HG03457 (cell line): ENCODE measurements around the gene C2orf78.
"Not testable (repeated sequence)": the region's sequence is repeated elsewhere in the genome, so short reads cannot be mapped to it uniquely, and the experiment has no call there.

Source experiments
- ATAC-seq: cut with Tn5 transposase; IDR thresholded peaks from one replicate; pipeline ENCODE4 v1.9.1; 2021; ENCODE audit warnings: moderate number of reproducible peaks; ENCODE audit not compliant: unreplicated experiment

C2orf78 gene

DNA sequence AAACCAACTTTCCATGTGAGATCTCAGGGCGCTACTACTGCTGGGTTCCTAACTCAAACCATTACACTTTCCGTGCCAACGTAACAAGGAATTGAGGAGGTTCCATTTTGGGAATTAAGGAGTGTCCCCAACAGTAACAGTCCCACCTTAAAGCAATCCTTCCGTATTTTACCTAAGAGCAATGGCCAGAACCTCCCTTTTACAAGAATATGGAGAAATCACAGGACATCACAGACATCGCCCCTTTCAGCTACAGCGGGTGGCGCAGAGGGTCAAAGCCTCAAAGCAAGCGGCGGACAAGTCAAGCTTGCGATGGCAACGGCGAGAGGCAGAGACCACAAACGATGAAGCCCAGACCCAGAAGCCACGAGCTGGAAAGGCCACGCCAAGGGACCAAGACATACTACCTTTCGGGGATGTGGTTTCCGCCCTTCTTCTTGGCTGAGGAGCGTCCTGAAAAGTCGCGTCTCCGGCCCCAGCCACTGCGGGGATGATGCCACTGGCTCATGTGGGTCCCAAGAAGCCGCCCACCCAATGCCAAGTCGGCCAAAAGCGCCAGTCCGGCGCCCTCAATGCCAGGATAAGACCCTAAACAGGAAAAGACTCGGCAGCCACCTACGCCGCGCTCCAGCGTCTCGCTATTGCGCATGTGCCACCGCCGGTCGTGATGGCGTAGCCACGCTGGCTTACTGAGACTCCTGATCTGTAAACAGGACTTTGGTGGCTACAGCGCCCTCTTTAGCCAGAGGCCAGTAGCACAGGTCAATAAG is 4.3 kb upstream of the C2orf78 start, which contains the start of gene DUSP11:
Gene DUSP11 (minus strand): TSS at position 637 of the 770 bp plus-strand sequence. CDS start 129 bp downstream, at position 508.
- ATAC-seq: peak; percentile 95

DNA sequence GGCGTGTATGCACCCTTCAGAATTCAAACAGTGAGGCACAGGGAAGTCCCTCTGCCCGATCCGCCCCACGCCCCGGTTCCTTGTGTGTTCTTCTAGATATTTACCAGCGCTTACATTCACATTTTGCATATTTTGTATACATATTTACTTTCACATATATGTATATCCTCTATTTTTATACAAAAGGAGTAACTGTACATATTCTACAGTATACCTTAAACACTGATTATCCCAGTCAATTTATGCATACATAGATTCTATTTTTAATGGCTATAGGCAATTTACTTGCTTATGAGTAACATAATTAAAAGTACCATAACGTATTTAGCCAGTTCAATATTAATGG is 3.8 kb upstream of the C2orf78 start:
- no peak for ATAC-seq

DNA sequence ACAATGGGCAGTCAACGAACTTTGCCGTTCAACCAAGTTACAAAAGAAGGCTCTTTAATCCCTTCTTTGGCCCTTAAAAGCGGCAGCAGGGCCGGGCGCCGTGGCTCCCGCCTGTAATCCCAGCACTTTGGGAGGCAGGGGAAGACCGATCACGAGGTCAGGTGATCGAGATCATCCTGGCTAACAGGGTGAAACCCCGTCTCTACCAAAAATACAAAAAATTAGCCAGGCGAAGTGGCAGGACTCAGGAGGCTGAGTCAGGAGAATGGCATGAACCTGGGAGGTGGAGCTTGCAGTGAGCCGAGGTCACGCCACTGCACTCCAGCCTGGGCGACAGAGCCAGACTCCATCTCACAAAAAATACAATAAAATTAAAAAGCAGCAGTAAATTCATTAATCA is 581 bp upstream of the C2orf78 start:
- not testable (repeated sequence) for ATAC-seq

DNA sequence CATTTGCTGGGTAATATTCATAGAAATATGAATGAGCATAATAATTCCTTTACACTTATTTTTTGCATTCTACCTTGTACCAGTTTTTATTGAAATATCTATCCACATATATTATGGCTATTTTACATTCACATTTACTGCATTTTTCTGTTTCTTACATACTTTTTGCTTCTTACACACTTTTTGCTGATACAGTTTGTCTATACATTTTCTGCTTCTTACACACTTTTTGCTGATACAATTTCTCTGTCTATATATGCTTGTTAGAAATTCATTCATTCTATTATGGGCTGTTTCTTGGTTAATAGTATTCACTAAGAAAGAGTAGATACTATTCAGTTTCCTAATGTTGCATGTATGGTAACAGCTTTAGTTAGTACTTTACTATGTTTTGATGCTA is 27.9 kb downstream of the C2orf78 start:
- ATAC-seq: no peak

DNA sequence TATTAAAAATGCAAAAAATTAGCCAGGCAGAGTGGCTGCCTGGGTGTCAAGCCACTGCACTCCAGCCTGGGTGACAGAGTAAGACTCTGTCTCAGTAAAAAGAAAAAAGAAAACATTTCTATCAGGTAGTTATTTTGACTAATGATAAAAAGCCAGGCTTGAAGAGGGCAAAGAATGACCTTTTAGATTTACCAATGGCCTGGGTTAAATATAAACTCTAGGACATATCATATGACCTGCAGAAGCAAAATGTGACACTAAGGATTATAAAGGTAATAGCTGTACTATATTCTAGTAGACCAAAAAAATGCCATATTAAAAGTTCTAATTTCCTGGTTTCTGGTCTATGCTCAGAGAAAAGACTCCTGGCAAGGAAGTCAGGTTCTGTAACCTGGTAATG is 28.7 kb downstream of the C2orf78 start:
- ATAC-seq: no peak

DNA sequence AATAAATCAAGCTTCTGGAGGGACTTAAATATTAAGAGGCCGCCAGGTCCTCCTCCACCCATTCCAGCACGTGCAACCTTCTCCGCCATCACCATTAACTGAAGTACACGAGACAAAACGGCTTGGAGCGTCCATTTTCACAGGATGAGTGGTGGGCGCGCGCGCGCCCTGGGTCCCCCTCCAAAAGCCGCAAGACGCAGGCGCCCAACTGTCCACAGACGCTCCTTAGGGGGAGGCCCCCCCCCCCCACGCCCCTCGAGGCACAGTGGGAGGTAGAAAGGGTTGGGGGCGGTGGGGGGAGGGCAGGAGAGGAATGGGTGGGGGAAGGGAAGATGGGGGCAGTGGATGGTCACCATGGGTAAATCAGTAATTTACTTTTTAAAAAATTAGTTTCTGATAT is 34.3 kb downstream of the C2orf78 start:
- no peak for ATAC-seq

DNA sequence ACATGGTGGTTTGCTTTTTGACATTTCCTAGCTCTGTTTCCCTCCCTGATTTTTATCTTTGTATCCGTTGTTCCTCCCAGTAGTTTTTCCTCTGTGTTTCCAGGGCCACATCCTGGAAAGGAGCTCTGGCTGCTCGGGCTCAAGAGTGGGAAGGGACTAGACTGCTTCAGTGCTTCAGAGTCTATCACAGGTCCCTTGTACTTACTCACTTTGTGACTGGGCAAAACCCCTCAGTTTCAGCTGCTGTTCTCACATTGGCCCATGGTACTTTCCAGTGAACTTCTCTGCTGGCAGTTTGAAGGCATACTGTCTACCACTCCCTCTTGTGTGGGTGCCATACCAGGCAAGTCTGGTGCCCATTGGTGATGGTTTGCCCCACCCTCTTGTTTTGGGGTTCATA is 37.2 kb downstream of the C2orf78 start:
- ATAC-seq: peak; percentile 45

DNA sequence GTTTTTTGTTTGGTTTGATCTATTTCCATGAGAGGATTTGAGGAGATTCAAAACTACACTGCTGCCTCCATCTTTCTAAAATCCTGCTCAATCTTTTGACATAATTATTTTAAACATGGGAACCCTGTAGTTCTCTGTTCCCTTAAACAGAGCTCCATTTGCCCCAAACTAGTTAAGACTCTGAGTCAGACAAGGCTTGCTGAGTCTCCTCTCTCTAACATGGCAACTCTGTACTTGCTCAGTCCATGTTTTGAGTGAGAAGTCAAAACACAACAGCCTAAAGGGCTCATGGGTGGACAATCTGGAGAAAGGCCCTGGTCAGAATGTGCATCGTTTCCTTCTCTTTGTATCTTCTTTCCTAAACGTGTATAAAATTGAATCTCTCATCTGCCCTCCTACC is 37.7 kb downstream of the C2orf78 start:
- ATAC-seq: no peak

DNA sequence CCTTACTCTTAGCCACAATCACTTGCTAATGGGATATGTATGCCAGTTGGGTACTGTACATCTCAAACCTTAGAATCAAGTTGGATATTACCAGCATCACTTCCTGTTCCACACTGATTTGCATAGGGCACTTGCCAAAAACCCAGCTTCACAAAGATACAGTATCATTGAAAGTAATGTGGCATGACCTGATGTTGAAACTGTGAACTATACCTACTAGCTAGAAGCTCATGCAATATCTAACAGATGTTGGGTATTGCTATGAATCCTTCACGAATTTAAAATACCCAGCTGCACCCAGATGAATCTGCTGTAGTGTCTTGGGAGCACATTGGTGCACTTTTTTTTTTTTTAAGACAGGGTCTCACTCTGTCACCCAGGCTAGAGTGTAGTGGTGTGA is 38.3 kb downstream of the C2orf78 start:
- peak; percentile 64 for ATAC-seq

DNA sequence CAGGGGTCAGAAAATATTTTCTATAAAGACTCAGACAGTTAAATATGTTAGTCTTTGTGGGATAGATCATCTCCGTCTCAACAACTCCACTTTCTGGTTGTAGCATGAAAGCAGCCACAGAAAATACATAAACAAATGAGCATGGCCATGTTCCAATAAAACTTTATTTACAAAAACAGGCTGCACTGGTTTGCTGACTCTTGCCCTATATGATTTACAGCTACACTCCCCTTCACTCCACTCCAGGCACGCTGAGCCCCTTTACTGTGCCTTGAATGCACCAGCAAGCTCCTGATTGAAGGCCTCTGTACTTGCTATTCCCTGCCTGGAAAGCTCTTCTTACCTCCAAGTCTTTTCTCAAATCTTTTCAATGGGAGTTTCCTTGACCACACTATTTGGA is 39.0 kb downstream of the C2orf78 start:
- no peak for ATAC-seq

DNA sequence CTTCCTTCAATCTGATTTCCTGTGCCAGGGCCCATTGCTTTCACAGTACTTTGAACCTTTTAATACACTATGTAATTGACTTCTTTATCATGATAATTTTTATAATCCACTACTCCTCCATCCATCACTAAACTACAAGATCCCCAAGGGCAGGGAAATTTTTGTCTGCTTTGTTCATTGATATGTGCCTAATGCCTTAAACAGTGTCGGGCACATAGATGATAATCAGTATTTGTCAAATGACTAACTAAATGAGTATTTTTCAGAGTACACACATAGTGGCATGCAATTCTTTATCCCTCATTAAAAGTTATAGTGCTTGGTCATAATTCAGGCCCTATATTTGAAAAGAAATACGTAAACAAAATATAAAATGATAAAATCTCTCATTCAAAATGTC is 39.4 kb downstream of the C2orf78 start:
- ATAC-seq: no peak

DNA sequence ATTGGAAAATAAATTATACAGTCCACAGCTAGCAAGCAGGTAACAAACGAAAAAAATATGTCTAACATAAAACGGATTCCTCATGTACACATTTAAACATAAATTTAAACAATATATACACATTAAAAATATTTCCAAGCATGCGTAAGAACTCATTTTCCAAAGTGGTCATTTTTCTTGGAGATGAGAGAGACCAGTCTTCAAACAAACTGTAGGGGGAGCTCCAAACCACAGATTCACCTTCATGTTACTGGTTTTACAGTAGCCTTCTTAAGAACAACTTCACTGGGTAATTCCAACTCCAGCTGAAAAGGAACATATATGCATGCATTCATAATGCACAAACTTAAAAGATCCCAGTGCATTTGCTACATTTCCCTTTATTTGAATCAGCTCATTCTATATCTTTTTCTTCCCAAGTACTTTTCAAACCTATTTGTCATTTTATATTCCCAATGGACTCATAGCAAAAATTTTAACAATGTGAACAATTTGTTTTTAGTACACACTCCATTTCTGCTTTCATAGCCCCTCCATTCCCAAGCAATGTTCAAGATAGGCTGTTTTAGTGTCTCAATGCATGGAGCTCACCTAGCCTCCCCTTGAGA is 40.0 kb downstream of the C2orf78 start:
- ATAC-seq: no peak

DNA sequence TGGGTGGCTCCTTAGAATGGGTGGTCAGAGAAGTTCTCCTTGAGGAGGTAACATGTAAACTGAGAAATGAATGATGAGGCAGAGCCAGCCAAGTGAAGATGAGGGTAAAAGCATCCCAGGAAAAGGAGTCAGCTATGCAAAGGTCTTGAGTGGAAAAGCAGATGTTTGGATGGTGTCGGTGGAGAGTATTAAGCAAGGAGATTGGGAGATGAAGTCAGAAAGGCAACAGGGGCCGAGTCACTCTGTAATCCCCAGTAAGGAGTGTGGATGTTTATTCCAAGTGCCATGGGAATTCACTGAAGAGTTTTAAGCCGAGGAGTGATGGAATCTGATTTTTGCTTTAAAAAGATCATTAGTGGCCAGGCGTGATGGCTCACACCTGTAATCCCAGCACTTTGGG is 41.4 kb downstream of the C2orf78 start:
- no peak for ATAC-seq

DNA sequence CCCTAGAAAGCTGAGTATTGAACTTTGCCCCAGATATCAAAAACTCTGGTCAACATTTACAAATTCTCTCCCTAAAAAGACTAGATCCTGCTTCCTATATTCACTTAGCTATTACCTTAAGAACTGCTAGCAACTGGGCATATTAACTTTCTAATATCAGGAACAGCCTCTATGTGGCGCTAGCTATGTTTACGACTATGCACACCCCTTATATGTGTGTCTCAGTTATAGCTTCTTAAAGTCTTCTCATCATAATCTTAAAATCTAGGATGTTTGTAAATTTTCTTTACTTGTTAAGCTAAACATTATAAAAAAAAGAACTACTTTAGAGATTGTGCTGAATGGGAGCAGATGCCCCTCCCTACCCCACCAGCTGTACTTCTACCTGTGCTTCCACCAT is 43.0 kb downstream of the C2orf78 start:
- no peak for ATAC-seq

DNA sequence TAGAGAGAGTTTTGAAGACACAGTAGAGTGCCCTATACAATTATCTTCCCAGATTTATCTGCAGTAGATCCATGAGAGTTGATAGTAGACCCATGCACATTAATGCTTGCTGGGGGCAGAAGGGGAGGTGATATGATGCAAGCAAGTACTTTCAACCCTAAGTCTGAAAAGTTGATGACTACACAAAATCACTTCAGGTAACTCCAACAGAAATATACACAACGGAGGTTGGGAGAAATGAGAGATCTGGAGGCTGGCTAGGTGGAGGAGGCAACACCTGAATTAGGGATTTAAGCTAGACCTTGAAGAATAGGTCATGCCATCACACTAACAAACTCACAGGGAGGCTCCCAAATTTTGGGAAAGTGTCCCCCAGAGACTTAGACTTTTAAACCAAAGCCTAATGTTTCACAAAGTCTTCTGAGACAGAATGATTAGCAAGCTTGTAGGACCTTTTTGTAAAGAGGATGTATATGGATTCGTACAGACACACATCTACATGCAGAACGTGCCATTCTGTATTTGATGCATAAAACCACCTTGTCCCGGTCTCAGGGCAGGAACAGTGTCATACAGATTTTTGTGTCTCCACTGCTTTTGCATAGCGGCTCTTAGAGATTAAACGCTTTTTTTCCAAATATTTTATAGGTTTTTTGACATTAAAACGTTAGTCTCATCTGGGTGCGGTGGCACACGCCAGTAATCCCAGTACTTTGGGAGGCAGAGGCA is 43.8 kb downstream of the C2orf78 start:
- no peak for ATAC-seq

DNA sequence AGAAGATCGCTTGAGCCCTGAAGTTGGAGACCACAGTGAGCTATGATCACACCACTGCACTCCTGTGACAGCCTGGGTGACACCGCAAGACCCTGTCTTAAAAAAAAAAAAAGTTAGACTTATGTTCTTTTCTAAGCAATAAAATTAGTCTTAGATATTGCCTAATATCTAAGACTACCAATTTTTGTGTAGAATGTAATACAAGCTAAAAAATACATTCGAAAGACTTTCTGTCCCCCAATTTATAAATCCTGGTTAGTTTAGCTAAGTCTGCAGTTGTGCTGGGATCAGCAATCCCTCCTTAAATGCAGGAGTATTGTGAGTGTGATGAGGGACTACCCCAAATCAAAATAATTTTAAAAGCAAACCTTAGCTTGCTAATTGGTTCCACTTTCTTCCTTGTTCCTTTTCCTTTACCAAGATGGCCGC is 44.4 kb downstream of the C2orf78 start:
- no peak for ATAC-seq

DNA sequence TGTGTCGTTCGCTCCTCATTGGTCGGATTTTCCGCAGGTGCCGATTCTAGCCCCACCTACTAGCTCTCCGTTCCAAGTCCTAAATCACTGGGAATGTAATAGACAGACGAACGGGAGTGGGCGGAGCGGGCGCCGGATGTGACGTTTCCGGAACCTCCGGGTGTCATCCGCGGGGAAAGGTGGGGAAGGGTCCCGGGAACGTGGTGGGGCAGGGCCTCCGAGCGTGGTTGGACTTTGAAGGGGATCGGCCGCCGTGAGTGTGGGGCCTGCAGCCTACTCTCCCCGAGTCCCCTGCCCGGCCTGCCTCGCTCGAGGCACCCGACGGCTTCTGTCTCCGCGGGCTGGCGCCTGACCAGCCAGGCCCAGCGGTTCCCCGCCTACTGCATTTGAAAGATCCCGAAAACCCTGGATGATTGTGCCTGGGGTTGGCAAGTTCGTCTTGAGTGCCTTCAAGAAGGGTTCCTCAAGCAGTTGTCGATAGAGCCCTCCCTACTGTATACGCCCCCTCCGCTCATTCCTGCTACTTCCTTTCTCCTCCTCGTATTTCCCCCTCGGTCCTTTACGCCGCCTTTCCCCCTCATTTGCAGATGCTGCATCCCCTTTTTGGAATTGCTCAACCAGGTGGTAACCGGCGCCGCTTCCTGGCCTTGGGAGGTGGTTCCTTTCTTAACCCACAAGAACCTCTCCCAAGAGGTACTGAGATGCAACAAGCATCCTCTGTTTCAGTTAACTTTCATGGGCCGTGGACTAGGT is 45.0 kb downstream of the C2orf78 start, which contains the start of gene STAMBP:
Gene STAMBP (plus strand): TSS at position 144 of the 753 bp plus-strand sequence. CDS start 1,896 bp downstream, outside the sequence.
- peak; percentile 57 for ATAC-seq

DNA sequence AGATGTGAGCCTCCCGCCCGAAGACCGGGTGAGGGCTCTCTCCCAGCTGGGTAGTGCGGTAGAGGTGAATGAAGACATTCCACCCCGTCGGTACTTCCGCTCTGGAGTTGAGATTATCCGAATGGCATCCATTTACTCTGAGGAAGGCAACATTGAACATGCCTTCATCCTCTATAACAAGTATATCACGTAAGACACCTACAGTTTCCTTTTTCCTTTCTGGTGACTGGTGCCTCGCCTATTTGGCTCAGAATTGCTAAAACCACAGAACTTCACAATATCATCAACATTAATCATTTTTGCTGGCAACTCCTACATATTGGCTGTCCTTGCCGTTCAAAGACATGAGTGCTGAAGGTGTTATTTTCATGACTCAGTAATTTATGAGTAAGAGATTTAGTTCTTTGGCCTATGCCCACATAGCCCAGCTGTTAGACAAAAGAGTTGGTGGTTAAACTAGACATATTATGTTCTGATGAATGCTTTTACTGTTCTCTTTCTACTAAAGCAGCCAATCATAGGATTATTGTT is 47.0 kb downstream of the C2orf78 start:
- no peak for ATAC-seq

DNA sequence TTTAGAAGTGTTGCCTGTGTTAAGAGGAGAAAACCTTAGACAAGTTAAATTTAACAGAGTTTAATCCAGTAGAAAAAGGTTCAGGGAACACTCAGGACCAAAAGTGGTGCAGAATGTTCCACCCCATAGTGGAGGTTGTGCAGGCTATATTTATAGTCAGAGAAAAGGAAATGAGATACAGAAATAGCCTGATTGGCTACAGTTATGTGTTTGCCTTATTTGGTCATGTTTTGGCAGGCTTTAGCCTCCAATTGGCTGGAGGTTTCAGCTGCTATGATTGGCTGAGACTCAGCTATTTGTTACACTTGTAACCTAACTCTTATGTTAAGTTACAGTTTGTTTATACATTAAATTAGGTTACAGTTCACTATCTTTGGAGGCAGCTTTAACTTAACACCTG is 48.9 kb downstream of the C2orf78 start:
- no peak for ATAC-seq

DNA sequence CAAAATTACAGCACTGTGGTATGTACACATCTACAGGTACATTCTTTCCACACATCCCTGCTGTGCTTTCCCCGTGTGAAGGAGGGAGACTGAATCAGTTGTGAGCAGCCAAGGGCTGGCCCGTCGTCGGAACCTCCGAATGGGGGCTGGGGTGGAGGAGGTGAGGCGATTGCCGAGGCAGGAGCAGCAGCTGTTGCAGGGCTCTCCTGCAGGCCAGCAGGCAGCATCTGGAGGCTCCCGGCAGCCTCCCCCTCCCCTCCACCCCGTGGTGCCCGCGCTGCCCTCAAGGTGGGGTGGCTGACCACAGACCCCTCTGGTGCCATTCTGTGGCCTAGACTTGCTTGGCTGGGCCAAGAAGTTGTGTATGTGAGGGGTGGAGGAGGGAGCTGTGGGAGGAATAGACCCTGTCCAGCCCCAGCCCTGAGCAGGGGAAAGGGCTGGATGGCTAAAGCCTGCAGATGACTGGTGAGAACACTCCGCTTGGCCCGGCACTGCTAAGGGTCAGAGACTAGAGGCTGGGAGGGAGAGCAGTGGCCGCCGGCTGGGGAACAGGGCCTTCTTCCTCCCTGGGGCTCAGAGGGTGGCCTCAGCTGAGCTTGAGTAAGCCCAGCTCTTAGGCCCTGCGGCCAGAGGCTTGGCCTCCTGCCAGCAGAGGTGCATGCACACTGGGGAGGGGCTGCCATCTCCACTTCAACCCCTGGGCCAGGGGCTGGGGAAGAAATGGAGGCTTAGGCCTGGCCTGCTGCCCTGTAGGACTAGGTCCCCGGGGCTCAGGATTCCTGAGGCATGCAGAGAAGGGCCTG is 52.4 kb downstream of the C2orf78 start:
- ATAC-seq: no peak
